ENCODE data around the gene SLC22A16. TPM values are rescaled to one million over a fixed set of nuclear protein-coding genes. Genes with fewer than 3 reads are reported as not detected.

Gene SLC22A16
- total and polyA plus RNA-seq, 2 of the 13 experiments (the other 11 are each of a cell fraction or from before 2014, with no cell fraction given): 0.04 TPM; not detected in 1

GRCh38 chr6:110520992-110521543, 44.7 kb upstream of the SLC22A16 start:
- ATAC-seq (peak; percentile 13; the same call in 2 of the 3 replicates), FAIRE-seq (no peak), DNase-seq (ENCODE audit: low spot score) (no peak)
- Histone ChIP-seq H3K27me3 (ENCODE audit: control insufficient read depth in 1 of 2, insufficient read depth in 2 of 2, low read length in 2 of 2) (no peaks in the 10 kb centered on the region), H4K20me1 (ENCODE audit: insufficient read depth, low read length) (no peaks in the 10 kb centered on the region), H3K9ac (ENCODE audit: insufficient read depth, low read depth, low read length) (no peak overlapping the region), H3K4me1 (ENCODE audit: insufficient read depth, low read length) (peaks cover 55% of the 10 kb centered on the region), H2AFZ (ENCODE audit: low read length) (no peak overlapping the region), H3K4me2 (ENCODE audit: low read depth, low read length) (peak overlapping the region; percentile 77), H3K36me3 (replicated peaks in 1 of 2; ENCODE audit: control insufficient read depth in 1 of 2, insufficient read depth in 2 of 2, low read length in 2 of 2) (no peaks in the 10 kb centered on the region), H3K9me3 (ENCODE audit: low read length) (no peaks in the 10 kb centered on the region), H3K27ac (ENCODE audit: extremely low read length, insufficient read depth, low read length) (peak overlapping the region; percentile 41), H3K4me3 (replicated peaks in 1 of 3; ENCODE audit: insufficient read depth in 1 of 3, low read depth in 2 of 3, low read length in 3 of 3) (no peak overlapping the region), H3K79me2 (ENCODE audit: insufficient read depth, low read length) (no peaks in the 10 kb centered on the region)
- WGBS (ENCODE audit: low lambda C conversion rate): 82% methylated on average over 17 of the region's 17 CpGs
- intact Hi-C loops (cut with micrococcal nuclease; ENCODE audit: unreplicated experiment): loop anchor here (10.0 kb wide), 2 partner anchors 74 to 134 kb away; no protein-coding TSS in a partner anchor
- BruUV-seq (replicated peaks): no TSS peak
- ChIA-PET POLR2A (no interaction called here), CTCF (ENCODE audit: low intra/inter-chr PET ratio, low total read pairs) (no interaction called here)
- in situ Hi-C loops (cut with HindIII; ENCODE audit: extremely low pct_ligation_motif_present, low pct_unique_long_range_greater_than_20kb): loop anchor here (10.0 kb wide), 1 partner anchor 474 kb away; no protein-coding TSS in a partner anchor
- TF ChIP-seq IRF1 (CRISPR knock-in tag; IDR thresholded peaks at IDR 0.05; ENCODE audit: low read depth) (no peak), DNMT1 (CRISPR knock-in tag; IDR thresholded peaks at IDR 0.05) (no peak), WIZ (CRISPR knock-in tag; IDR thresholded peaks at IDR 0.05) (no peak), SP5 (CRISPR knock-in tag; IDR thresholded peaks at IDR 0.05; ENCODE audit: borderline replicate concordance, low read depth) (no peak), CSRNP2 (CRISPR knock-in tag; conservative IDR thresholded peaks at IDR 0.05; ENCODE audit: low read depth) (no peak), ZNF839 (CRISPR knock-in tag; IDR thresholded peaks at IDR 0.05; ENCODE audit: borderline replicate concordance) (no peak), SNAPC5 (CRISPR knock-in tag; IDR thresholded peaks at IDR 0.05; ENCODE audit: borderline replicate concordance) (no peak), ZFX (CRISPR knock-in tag; IDR thresholded peaks at IDR 0.05; ENCODE audit: low read depth) (no peak), ZC3H4 (CRISPR knock-in tag; IDR thresholded peaks at IDR 0.05; ENCODE audit: borderline replicate concordance) (no peak), TRIM22 (IDR thresholded peaks at IDR 0.05) (no peak), ZNF468 (CRISPR knock-in tag; IDR thresholded peaks at IDR 0.05) (no peak), ZNF496 (CRISPR knock-in tag; IDR thresholded peaks at IDR 0.05; ENCODE audit: insufficient replicate concordance) (no peak), ZNF772 (CRISPR knock-in tag; IDR thresholded peaks at IDR 0.05) (no peak), CAMTA2 (CRISPR knock-in tag; IDR thresholded peaks at IDR 0.05; ENCODE audit: borderline replicate concordance) (no peak), CREBL2 (CRISPR knock-in tag; IDR thresholded peaks at IDR 0.05; ENCODE audit: borderline replicate concordance) (no peak), ATF5 (CRISPR knock-in tag; IDR thresholded peaks at IDR 0.05; ENCODE audit: low read depth) (no peak), SIX1 (CRISPR knock-in tag; IDR thresholded peaks at IDR 0.05; ENCODE audit: borderline replicate concordance) (no peak), TEAD2 (CRISPR knock-in tag; IDR thresholded peaks at IDR 0.05) (no peak), HOXA3 (CRISPR knock-in tag; IDR thresholded peaks at IDR 0.05) (peak; percentile 6; the same call in 1 of the 2 replicates), ZNF350 (CRISPR knock-in tag; IDR thresholded peaks at IDR 0.05; ENCODE audit: borderline replicate concordance, low read depth) (no peak)

All from HepG2 (cell line).